ENCODE data around the gene CCDC152. TPM values are rescaled to one million over a fixed set of nuclear protein-coding genes. Genes with fewer than 3 reads are reported as not detected.

The CCDC152 gene
- total RNA-seq, 1 experiment from 2014 or later: not detected

DNA sequence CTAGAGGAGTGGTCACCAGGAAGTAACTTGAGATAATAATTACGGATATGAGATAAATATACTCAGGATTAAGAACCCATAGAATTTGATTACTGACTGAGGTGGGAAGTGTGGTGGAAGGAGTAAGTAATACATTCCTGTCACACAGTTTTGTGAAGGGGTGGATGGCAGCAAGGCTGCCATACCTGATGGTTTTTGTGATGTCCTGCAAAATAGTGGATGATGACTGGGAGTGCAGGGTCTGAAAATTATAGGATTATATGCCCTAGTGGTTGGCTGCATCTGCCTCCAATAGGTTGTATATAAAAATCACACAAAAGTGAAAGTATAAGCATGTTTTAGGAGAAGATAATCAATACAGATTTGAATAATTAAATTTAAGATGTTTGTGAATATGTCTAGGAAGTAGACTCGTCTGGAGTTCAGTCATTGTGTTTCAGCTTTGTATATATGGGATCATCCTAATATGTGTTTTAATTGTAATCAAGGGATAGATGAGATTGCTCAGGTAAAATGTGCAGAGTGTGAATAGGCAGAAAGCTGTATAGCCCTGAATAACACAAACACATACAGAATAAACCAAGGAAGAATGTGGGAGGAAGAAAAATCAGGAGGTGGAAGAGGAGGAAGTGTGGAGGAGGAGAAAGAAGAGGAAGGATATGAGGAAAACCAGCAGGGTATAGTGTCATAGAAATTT is 49.5 kb downstream of the CCDC152 start:
- peaks cover 0 to under 1% of the 10 kb centered on the region in 2 experiments; a peak in 1 of 4 replicates for H3K4me1 ChIP-seq (ENCODE audit: control insufficient read depth in 1 of 2, insufficient read depth in 2 of 2, low read length in 2 of 2)
- TF ChIP-seq, protein P1, sequence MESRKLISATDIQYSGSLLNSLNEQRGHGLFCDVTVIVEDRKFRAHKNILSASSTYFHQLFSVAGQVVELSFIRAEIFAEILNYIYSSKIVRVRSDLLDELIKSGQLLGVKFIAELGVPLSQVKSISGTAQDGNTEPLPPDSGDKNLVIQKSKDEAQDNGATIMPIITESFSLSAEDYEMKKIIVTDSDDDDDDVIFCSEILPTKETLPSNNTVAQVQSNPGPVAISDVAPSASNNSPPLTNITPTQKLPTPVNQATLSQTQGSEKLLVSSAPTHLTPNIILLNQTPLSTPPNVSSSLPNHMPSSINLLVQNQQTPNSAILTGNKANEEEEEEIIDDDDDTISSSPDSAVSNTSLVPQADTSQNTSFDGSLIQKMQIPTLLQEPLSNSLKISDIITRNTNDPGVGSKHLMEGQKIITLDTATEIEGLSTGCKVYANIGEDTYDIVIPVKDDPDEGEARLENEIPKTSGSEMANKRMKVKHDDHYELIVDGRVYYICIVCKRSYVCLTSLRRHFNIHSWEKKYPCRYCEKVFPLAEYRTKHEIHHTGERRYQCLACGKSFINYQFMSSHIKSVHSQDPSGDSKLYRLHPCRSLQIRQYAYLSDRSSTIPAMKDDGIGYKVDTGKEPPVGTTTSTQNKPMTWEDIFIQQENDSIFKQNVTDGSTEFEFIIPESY (IDR thresholded peaks at IDR 0.05; ENCODE audit: extremely low read depth, insufficient replicate concordance, low read length): no peak
- TF ChIP-seq TCF7L2 (IDR thresholded peaks at IDR 0.05; ENCODE audit: borderline replicate concordance, extremely low read depth, insufficient read depth, insufficient read length) (no peak), ATF3 (IDR thresholded peaks at IDR 0.05) (no peak), EGR1 (IDR thresholded peaks at IDR 0.05; ENCODE audit: low read depth) (no peak), RAD21 (IDR thresholded peaks at IDR 0.05; ENCODE audit: low read depth) (no peak), FOSL1 (IDR thresholded peaks at IDR 0.05; ENCODE audit: low read depth) (no peak), POLR2A (IDR thresholded peaks at IDR 0.05; ENCODE audit: borderline replicate concordance, extremely low read depth, insufficient read depth, insufficient read length) (no peak), ZFX (IDR thresholded peaks at IDR 0.05) (no peak), ELF1 (IDR thresholded peaks at IDR 0.05; ENCODE audit: borderline replicate concordance, low read depth) (no peak), YY1 (IDR thresholded peaks at IDR 0.05; ENCODE audit: extremely low read depth, insufficient replicate concordance, low read depth, low read length) (no peak), EZH2phosphoT487 (IDR thresholded peaks at IDR 0.05; ENCODE audit: borderline replicate concordance) (no peak), REST (IDR thresholded peaks at IDR 0.05; ENCODE audit: low read depth) (no peak), MAX (IDR thresholded peaks at IDR 0.05) (no peak), SIN3A (IDR thresholded peaks at IDR 0.05; ENCODE audit: low read depth) (no peak), SRF (IDR thresholded peaks at IDR 0.05; ENCODE audit: low read depth) (no peak), JUND (IDR thresholded peaks at IDR 0.05) (no peak), ZNF274 (IDR thresholded peaks at IDR 0.05; ENCODE audit: low read depth, low read length) (no peak), CEBPB (IDR thresholded peaks at IDR 0.05; ENCODE audit: low read depth) (no peak)
- TF ChIP-seq, protein P2, sequence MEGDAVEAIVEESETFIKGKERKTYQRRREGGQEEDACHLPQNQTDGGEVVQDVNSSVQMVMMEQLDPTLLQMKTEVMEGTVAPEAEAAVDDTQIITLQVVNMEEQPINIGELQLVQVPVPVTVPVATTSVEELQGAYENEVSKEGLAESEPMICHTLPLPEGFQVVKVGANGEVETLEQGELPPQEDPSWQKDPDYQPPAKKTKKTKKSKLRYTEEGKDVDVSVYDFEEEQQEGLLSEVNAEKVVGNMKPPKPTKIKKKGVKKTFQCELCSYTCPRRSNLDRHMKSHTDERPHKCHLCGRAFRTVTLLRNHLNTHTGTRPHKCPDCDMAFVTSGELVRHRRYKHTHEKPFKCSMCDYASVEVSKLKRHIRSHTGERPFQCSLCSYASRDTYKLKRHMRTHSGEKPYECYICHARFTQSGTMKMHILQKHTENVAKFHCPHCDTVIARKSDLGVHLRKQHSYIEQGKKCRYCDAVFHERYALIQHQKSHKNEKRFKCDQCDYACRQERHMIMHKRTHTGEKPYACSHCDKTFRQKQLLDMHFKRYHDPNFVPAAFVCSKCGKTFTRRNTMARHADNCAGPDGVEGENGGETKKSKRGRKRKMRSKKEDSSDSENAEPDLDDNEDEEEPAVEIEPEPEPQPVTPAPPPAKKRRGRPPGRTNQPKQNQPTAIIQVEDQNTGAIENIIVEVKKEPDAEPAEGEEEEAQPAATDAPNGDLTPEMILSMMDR (IDR thresholded peaks at IDR 0.05 in 2 of 3, conservative IDR thresholded peaks at IDR 0.05 in 1 of 3; ENCODE audit: borderline replicate concordance in 1 of 3, insufficient read depth in 1 of 3, low read depth in 2 of 3, low read length in 2 of 3): no peak
- ChIA-PET RAD21 (ENCODE audit: low non-redundant PET in 1 of 2, low total read pairs in 2 of 2, uncharacterized antibody in 2 of 2, unreplicated experiment in 2 of 2) (no interaction called here), POLR2A (no interaction called here), CTCF (no interaction called here)
- H3K27me3 ChIP-seq (ENCODE audit: insufficient read depth, low read length): no peaks in the 10 kb centered on the region
- H3K9me3 ChIP-seq (ENCODE audit: control insufficient read depth in 1 of 2, insufficient read depth in 1 of 2, low read depth in 1 of 2, low read length in 2 of 2): no peaks in the 10 kb centered on the region
- BruUV-seq (replicated peaks): no TSS peak
- H4K20me1 ChIP-seq (ENCODE audit: insufficient read depth): no peaks in the 10 kb centered on the region
- DNase-seq (ENCODE audit: low read depth, low spot score): no peak
- H3K27ac ChIP-seq (ENCODE audit: low read depth, low read length): no peak overlapping the region
- H3K9ac ChIP-seq (ENCODE audit: low read length): no peak overlapping the region
- intact Hi-C loops (cut with micrococcal nuclease): no loop called here
- H2AFZ ChIP-seq (ENCODE audit: low read depth, low read length, poor library complexity, severe bottlenecking): no peak overlapping the region
- H3K4me2 ChIP-seq (ENCODE audit: low read length): no peak overlapping the region
- H3K9me2 ChIP-seq (ENCODE audit: insufficient read depth): no peaks in the 10 kb centered on the region
- H3K79me2 ChIP-seq (ENCODE audit: insufficient read depth, low read length): no peaks in the 10 kb centered on the region
- no peak overlapping the region for H3K4me3 ChIP-seq (replicated peaks in 1 of 2; ENCODE audit: low read depth in 1 of 2, low read length in 2 of 2)
- H3K36me3 ChIP-seq (ENCODE audit: control insufficient read depth in 1 of 2, insufficient read depth in 2 of 2, low read length in 2 of 2): no peaks in the 10 kb centered on the region
- ATAC-seq: no peak
